Gastrocnemius medialis (tissue), 4 donors: ENCODE results near the gene UHRF1. TPM values are rescaled to one million over a fixed set of nuclear protein-coding genes. Genes with fewer than 3 reads are reported as not detected.

Experiments used
- ATAC-seq, 2 donors: fragments of 150-250 bp; one replicate each; pipeline ENCODE4 v1.9.1; 2016
- DNase-seq, 2 donors: peaks; one replicate each; pipeline ENCODE4 v3.0.0-alpha.2; 2019
- H3K27ac ChIP-seq, 4 donors: fragments of 200-600 bp; sonication (generic); 1 replicate in 1 of 4; 2 replicates in 3 of 4; pipeline ENCODE4 v1.5.1; 2016 to 2018; ENCODE audit warnings: mild to moderate bottlenecking in 2 of 4, moderate library complexity in 1 of 4
- H3K27me3 ChIP-seq, 3 donors: fragments of 200-600 bp; sonication (generic) in 2 of 3; 1 replicate in 1 of 3; 2 replicates in 2 of 3; pipeline versions ENCODE4 v1.5.1 to v1.6.0; 2016 to 2019; ENCODE audit warnings: mild to moderate bottlenecking in 1 of 3, moderate library complexity in 1 of 3
- H3K36me3 ChIP-seq, 2 donors: fragments of 200-600 bp; sonication (generic) in 1 of 2; one replicate each; pipeline ENCODE4 v1.5.1; 2017 to 2018
- H3K4me1 ChIP-seq, 2 donors: fragments of 200-600 bp; sonication (generic) in 1 of 2; one replicate each; pipeline ENCODE4 v1.5.1; 2016 to 2017; ENCODE audit warnings: mild to moderate bottlenecking in 2 of 2
- H3K4me3 ChIP-seq, 4 donors: fragments of 200-600 bp; sonication (generic) in 3 of 4; 1 replicate in 1 of 4; 2 replicates in 3 of 4; pipeline ENCODE4 v1.5.1; 2016 to 2019; ENCODE audit warnings: mild to moderate bottlenecking in 2 of 4
- H3K9me3 ChIP-seq, 3 donors: fragments of 200-600 bp; sonication (generic) in 2 of 3; 1 replicate in 1 of 3; 2 replicates in 2 of 3; pipeline ENCODE4 v1.5.1; 2016 to 2019
- CTCF ChIP-seq, 5 experiments: fragments of 450-650 bp in 3 of 5; fragments of 200-600 bp in 2 of 5; sonication (generic) in 2 of 5; IDR thresholded peaks in 4 of 5; conservative IDR thresholded peaks in 1 of 5; 1 replicate in 4 of 5; 2 replicates in 1 of 5; pipeline ENCODE4 v1.5.1; 2016 to 2019; ENCODE audit warnings: antibody characterized with exemption in 5 of 5, mild to moderate bottlenecking in 3 of 5, moderate library complexity in 3 of 5
- POLR2A ChIP-seq, 2 donors: fragments of 450-650 bp; IDR thresholded peaks; one replicate each; pipeline ENCODE4 v1.6.1; 2017; ENCODE audit warnings: antibody characterized with exemption in 2 of 2, mild to moderate bottlenecking in 2 of 2, moderate library complexity in 2 of 2
- in situ Hi-C, 4 donors: fragments of 200-750 bp; cut with MboI; loops; one replicate each; pipeline versions ENCODE4 v1.15.0 to v1.8.0; 2017; ENCODE audit warnings: low sequenced_read_pairs in 4 of 4
- intact Hi-C: fragments of 100-400 bp; cut with DNase I; formaldehyde crosslinking; loops from one replicate; pipeline ENCODE4 v1.15.1; 2023; ENCODE audit warnings: low total_unique reads
- total RNA-seq, 4 donors: library from RNA; depleted of rRNA; stranded (reverse); fragments of >200 nt; gene quantifications; one replicate each; pipeline versions ENCODE4 v1.1.0 to v1.2.3, GENCODE V29; 2016

The UHRF1 gene
- total RNA-seq, 4 donors from 2014 or later = 0.12 to 0.72 (median 0.69) TPM; not detected in 1

- H3K4me1 ChIP-seq = peaks cover 18 to 20% of the 10 kb centered on the region in 2 donors
- no peaks in the 10 kb centered on the region for H3K27me3 ChIP-seq
- no peaks in the 10 kb centered on the region for H3K9me3 ChIP-seq
- DNase-seq (peak; percentile 88 to 90), ATAC-seq (peak; percentile 90)
- intact Hi-C loops = loop anchor here (1.0 kb wide), 1 partner anchor 42 kb away; no protein-coding TSS in a partner anchor
- H3K27ac ChIP-seq = peak overlapping the region; percentile 26 to 68 (median 63)
- TF ChIP-seq CTCF (IDR thresholded peaks at IDR 0.05 in 4 of 5, conservative IDR thresholded peaks at IDR 0.05 in 1 of 5) = no peak
- no peak for TF ChIP-seq POLR2A (IDR thresholded peaks at IDR 0.05)
- no peaks in the 10 kb centered on the region for H3K36me3 ChIP-seq
- peak overlapping the region; percentile 60 to 80 (median 66) for H3K4me3 ChIP-seq
- in situ Hi-C loops = loop anchor here (5.0 kb wide), 3 partner anchors 38 to 103 kb away; no protein-coding TSS in a partner anchor
These were observed 744 bp downstream of the UHRF1 start for GRCh38 chr19:4909897-4910593.

GRCh38 chr19:4910594-4911281 lies 1.4 kb downstream of the UHRF1 start:
- in situ Hi-C loops = loop anchor here (5.0 kb wide), 3 partner anchors 38 to 103 kb away; no protein-coding TSS in a partner anchor
- Histone ChIP-seq H3K9me3 (no peaks in the 10 kb centered on the region), H3K4me3 (peak overlapping the region; percentile 60 to 80 (median 66)), H3K27me3 (no peaks in the 10 kb centered on the region), H3K27ac (peak overlapping the region in 1 of 4 donors; percentile 26), H3K4me1 (peaks cover 18 to 20% of the 10 kb centered on the region in 2 donors), H3K36me3 (no peaks in the 10 kb centered on the region)
- ATAC-seq (no peak), DNase-seq (no peak)
- intact Hi-C loops = loop anchor here (1.0 kb wide), 3 partner anchors 38 to 101 kb away; no protein-coding TSS in a partner anchor
- no peak for TF ChIP-seq CTCF (IDR thresholded peaks at IDR 0.05 in 4 of 5, conservative IDR thresholded peaks at IDR 0.05 in 1 of 5)
- TF ChIP-seq POLR2A (IDR thresholded peaks at IDR 0.05) = no peak

- DNase-seq = no peak
- Histone ChIP-seq H3K27me3 (no peaks in the 10 kb centered on the region), H3K9me3 (no peaks in the 10 kb centered on the region), H3K27ac (peak overlapping the region in 1 of 4 donors; percentile 21), H3K36me3 (no peaks in the 10 kb centered on the region), H3K4me3 (peak overlapping the region in 3 of 4 donors; percentile 3 to 69 (median 60)), H3K4me1 (peaks cover 18 to 20% of the 10 kb centered on the region in 2 donors)
- intact Hi-C loops = loop anchor here (1.0 kb wide), 2 partner anchors 39 to 102 kb away; no protein-coding TSS in a partner anchor
- no peak for ATAC-seq
- in situ Hi-C loops = loop anchor here (5.0 kb wide), 3 partner anchors 39 to 104 kb away; no protein-coding TSS in a partner anchor
- no peak for TF ChIP-seq POLR2A (IDR thresholded peaks at IDR 0.05)
- TF ChIP-seq CTCF (IDR thresholded peaks at IDR 0.05 in 4 of 5, conservative IDR thresholded peaks at IDR 0.05 in 1 of 5) = no peak
These were observed 2.0 kb downstream of the UHRF1 start for GRCh38 chr19:4911314-4911713.

GRCh38 chr19:4911786-4912672 lies 2.7 kb downstream of the UHRF1 start:
- Histone ChIP-seq H3K4me1 (peaks cover 18 to 20% of the 10 kb centered on the region in 2 donors), H3K27me3 (no peaks in the 10 kb centered on the region), H3K9me3 (no peaks in the 10 kb centered on the region), H3K27ac (peak overlapping the region in 1 of 4 donors; percentile 21), H3K36me3 (no peaks in the 10 kb centered on the region), H3K4me3 (peak overlapping the region in 3 of 4 donors; percentile 3 to 60 (median 36))
- in situ Hi-C loops (loop anchor here (5.0 kb wide), 3 partner anchors 40 to 105 kb away; no protein-coding TSS in a partner anchor), intact Hi-C loops (loop anchor here (1.0 kb wide), 2 partner anchors 40 to 103 kb away; no protein-coding TSS in a partner anchor)
- TF ChIP-seq POLR2A (IDR thresholded peaks at IDR 0.05) (no peak), CTCF (IDR thresholded peaks at IDR 0.05 in 4 of 5, conservative IDR thresholded peaks at IDR 0.05 in 1 of 5) (peak; percentile 69 to 87 (median 79))
- DNase-seq (peak; percentile 28 to 40), ATAC-seq (peak; percentile 43 to 62)
